ENCODE data around the gene ATG4C.

DNA sequence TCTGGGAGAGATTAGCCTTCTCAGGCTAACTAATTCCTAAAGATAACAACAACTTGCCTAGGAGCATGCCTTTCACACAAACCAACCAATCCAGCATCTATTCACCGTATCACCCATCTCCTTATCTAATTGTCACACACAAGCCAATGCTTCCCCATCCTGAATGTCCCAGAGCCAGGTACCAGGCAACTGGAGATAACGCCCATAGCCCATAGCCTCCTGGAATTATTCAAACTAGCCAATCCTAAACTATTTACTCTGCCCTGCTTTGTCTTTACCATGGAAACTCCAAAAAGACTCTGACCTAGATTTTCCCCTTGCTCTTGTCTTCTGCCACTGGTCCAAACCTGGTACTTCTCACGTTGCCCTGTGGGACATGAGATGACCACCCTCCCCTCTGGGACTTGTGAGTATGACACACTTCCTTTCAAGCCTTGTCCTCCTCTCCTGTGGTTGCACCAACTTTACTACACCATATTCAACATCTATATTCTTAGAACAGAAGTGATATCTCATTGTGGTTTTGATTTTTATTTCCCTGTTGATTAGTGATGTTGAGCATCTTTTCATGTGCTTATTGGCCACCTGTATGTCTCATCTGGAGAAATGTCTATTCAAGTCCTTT is 8.8 kb upstream of the ATG4C start:
- TF ChIP-seq, protein P1, sequence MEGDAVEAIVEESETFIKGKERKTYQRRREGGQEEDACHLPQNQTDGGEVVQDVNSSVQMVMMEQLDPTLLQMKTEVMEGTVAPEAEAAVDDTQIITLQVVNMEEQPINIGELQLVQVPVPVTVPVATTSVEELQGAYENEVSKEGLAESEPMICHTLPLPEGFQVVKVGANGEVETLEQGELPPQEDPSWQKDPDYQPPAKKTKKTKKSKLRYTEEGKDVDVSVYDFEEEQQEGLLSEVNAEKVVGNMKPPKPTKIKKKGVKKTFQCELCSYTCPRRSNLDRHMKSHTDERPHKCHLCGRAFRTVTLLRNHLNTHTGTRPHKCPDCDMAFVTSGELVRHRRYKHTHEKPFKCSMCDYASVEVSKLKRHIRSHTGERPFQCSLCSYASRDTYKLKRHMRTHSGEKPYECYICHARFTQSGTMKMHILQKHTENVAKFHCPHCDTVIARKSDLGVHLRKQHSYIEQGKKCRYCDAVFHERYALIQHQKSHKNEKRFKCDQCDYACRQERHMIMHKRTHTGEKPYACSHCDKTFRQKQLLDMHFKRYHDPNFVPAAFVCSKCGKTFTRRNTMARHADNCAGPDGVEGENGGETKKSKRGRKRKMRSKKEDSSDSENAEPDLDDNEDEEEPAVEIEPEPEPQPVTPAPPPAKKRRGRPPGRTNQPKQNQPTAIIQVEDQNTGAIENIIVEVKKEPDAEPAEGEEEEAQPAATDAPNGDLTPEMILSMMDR (conservative IDR thresholded peaks at IDR 0.05; ENCODE audit: low read length), result no peak
- no peak for TF ChIP-seq EZH2phosphoT487 (IDR thresholded peaks at IDR 0.05; ENCODE audit: borderline replicate concordance)

Data from Loucy (cell line).